ENCODE measurements around the gene GINS1.

DNA sequence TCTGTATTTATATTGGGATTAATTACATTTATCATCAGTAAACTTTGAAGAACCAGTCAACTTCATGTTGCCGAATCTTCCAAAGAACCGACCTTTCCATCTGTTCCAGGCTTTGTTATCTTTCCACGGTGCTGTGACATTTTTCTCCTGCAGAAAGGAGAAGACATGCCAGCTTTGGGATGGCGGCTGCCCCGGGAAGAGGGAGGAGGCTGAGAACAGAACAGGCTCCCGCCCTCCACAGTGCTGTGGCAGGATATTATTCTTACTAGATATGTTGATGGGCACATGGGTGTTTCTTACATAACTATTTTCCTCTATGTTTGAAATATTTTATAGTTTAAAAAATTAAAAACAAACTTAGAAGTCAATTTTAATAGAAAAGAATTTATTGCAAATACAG, 44.9 kb downstream of the GINS1 start:
- TF ChIP-seq, protein P1, sequence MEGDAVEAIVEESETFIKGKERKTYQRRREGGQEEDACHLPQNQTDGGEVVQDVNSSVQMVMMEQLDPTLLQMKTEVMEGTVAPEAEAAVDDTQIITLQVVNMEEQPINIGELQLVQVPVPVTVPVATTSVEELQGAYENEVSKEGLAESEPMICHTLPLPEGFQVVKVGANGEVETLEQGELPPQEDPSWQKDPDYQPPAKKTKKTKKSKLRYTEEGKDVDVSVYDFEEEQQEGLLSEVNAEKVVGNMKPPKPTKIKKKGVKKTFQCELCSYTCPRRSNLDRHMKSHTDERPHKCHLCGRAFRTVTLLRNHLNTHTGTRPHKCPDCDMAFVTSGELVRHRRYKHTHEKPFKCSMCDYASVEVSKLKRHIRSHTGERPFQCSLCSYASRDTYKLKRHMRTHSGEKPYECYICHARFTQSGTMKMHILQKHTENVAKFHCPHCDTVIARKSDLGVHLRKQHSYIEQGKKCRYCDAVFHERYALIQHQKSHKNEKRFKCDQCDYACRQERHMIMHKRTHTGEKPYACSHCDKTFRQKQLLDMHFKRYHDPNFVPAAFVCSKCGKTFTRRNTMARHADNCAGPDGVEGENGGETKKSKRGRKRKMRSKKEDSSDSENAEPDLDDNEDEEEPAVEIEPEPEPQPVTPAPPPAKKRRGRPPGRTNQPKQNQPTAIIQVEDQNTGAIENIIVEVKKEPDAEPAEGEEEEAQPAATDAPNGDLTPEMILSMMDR (IDR thresholded peaks at IDR 0.05; ENCODE audit: low read length): no peak
- TF ChIP-seq EZH2 (IDR thresholded peaks at IDR 0.05; ENCODE audit: borderline replicate concordance, low read length): no peak
